ENCODE measurements around the gene ABI3BP. TPM values are rescaled to one million over a fixed set of nuclear protein-coding genes. Genes with fewer than 3 reads are reported as not detected.

Gene ABI3BP
- total and polyA plus RNA-seq, 2 donors (not counting 1 experiment from before 2014, with no cell fraction given): 4.8 to 62.9 TPM

GRCh38 chr3:100802126-100802525 is 191.1 kb downstream of the ABI3BP start:
- H3K27ac ChIP-seq (ENCODE audit: insufficient read depth, low read length): no peak overlapping the region
- DNase-seq (ENCODE audit: low read depth in 2 of 2): peak; percentile 36
- H2AFZ ChIP-seq (ENCODE audit: low read length): no peak overlapping the region

GRCh38 chr3:100798012-100798411 is 195.2 kb downstream of the ABI3BP start:
- Histone ChIP-seq H4K20me1 (ENCODE audit: control insufficient read depth, extremely low read depth, insufficient read depth, low read length) (no peaks in the 10 kb centered on the region), H3K4me2 (ENCODE audit: extremely low read depth, insufficient read depth, low read length) (peak overlapping the region; percentile 23), H3K9me3 (ENCODE audit: control insufficient read depth, insufficient read depth, low read depth, low read length) (no peaks in the 10 kb centered on the region), H3K79me2 (ENCODE audit: control insufficient read depth, insufficient read depth, low read length) (no peaks in the 10 kb centered on the region), H3K9ac (ENCODE audit: insufficient read depth, low read length) (no peak overlapping the region), H3K27me3 (ENCODE audit: control insufficient read depth, insufficient read depth, low read length) (no peaks in the 10 kb centered on the region), H2AFZ (ENCODE audit: low read length) (no peak overlapping the region), H3K4me1 (ENCODE audit: control insufficient read depth, extremely low read depth, insufficient read depth, low read length) (no peaks in the 10 kb centered on the region), H3K4me3 (replicated peaks in 1 of 4; ENCODE audit: control extremely low read depth in 1 of 4, insufficient read depth in 1 of 4, low read depth in 3 of 4, low read length in 4 of 4) (no peak overlapping the region), H3K27ac (ENCODE audit: insufficient read depth, low read length) (no peak overlapping the region), H3K36me3 (ENCODE audit: control insufficient read depth, insufficient read depth, low read length) (no peaks in the 10 kb centered on the region)
- TF ChIP-seq EZH2 (IDR thresholded peaks at IDR 0.05; ENCODE audit: low read length, missing control alignments) (no peak), CTCF (conservative IDR thresholded peaks at IDR 0.05 in 1 of 2, IDR thresholded peaks at IDR 0.05 in 1 of 2; ENCODE audit: low read depth in 1 of 2, low read length in 2 of 2) (no peak)
- DNase-seq (ENCODE audit: low read depth in 2 of 2): peak in 1 of 2 donors; percentile 38

More at GRCh38 chr3:100802126-100802525, 191.1 kb downstream of the ABI3BP start:
- H3K4me2 ChIP-seq (ENCODE audit: extremely low read depth, insufficient read depth, low read length): no peak overlapping the region
- no peaks in the 10 kb centered on the region for H3K79me2 ChIP-seq (ENCODE audit: control insufficient read depth, insufficient read depth, low read length)
- no peak overlapping the region for H3K4me3 ChIP-seq (replicated peaks in 1 of 4; ENCODE audit: control extremely low read depth in 1 of 4, insufficient read depth in 1 of 4, low read depth in 3 of 4, low read length in 4 of 4)
- H3K27me3 ChIP-seq (ENCODE audit: control insufficient read depth, insufficient read depth, low read length): no peaks in the 10 kb centered on the region
- H3K36me3 ChIP-seq (ENCODE audit: control insufficient read depth, insufficient read depth, low read length): no peaks in the 10 kb centered on the region
- no peak overlapping the region for H3K9ac ChIP-seq (ENCODE audit: insufficient read depth, low read length)
- no peaks in the 10 kb centered on the region for H3K9me3 ChIP-seq (ENCODE audit: control insufficient read depth, insufficient read depth, low read depth, low read length)
- no peak for TF ChIP-seq EZH2 (IDR thresholded peaks at IDR 0.05; ENCODE audit: low read length, missing control alignments)
- no peak for TF ChIP-seq CTCF (conservative IDR thresholded peaks at IDR 0.05 in 1 of 2, IDR thresholded peaks at IDR 0.05 in 1 of 2; ENCODE audit: low read depth in 1 of 2, low read length in 2 of 2)
- H4K20me1 ChIP-seq (ENCODE audit: control insufficient read depth, extremely low read depth, insufficient read depth, low read length): no peaks in the 10 kb centered on the region
- H3K4me1 ChIP-seq (ENCODE audit: control insufficient read depth, extremely low read depth, insufficient read depth, low read length): no peaks in the 10 kb centered on the region

GRCh38 chr3:100796556-100796955 is 196.7 kb downstream of the ABI3BP start:
- Histone ChIP-seq H4K20me1 (ENCODE audit: control insufficient read depth, extremely low read depth, insufficient read depth, low read length) (no peaks in the 10 kb centered on the region), H3K4me3 (replicated peaks in 1 of 4; ENCODE audit: control extremely low read depth in 1 of 4, insufficient read depth in 1 of 4, low read depth in 3 of 4, low read length in 4 of 4) (no peak overlapping the region), H3K27me3 (ENCODE audit: control insufficient read depth, insufficient read depth, low read length) (no peaks in the 10 kb centered on the region), H3K36me3 (ENCODE audit: control insufficient read depth, insufficient read depth, low read length) (no peaks in the 10 kb centered on the region), H3K79me2 (ENCODE audit: control insufficient read depth, insufficient read depth, low read length) (no peaks in the 10 kb centered on the region), H3K4me1 (ENCODE audit: control insufficient read depth, extremely low read depth, insufficient read depth, low read length) (no peaks in the 10 kb centered on the region), H3K27ac (ENCODE audit: insufficient read depth, low read length) (no peak overlapping the region), H3K9ac (ENCODE audit: insufficient read depth, low read length) (no peak overlapping the region), H3K4me2 (ENCODE audit: extremely low read depth, insufficient read depth, low read length) (peak overlapping the region; percentile 73), H2AFZ (ENCODE audit: low read length) (peak overlapping the region; percentile 80), H3K9me3 (ENCODE audit: control insufficient read depth, insufficient read depth, low read depth, low read length) (no peaks in the 10 kb centered on the region)
- TF ChIP-seq CTCF (conservative IDR thresholded peaks at IDR 0.05 in 1 of 2, IDR thresholded peaks at IDR 0.05 in 1 of 2; ENCODE audit: low read depth in 1 of 2, low read length in 2 of 2) (peak; percentile 31 to 47), EZH2 (IDR thresholded peaks at IDR 0.05; ENCODE audit: low read length, missing control alignments) (no peak)
- peak; percentile 39 to 52 for DNase-seq (ENCODE audit: low read depth in 2 of 2)

All from fibroblast of lung (primary cell).